GM12873 (cell line): ENCODE results near the gene YBX1.

Experiments used
- CTCF ChIP-seq: IDR thresholded peaks from 2 replicates; pipeline ENCODE4 v1.5.1; 2012; ENCODE audit warnings: low read depth, mild to moderate bottlenecking, moderate library complexity, low read length, control low read depth; ENCODE audit not compliant: insufficient read depth; ENCODE audit errors: missing control alignments

The YBX1 gene

GRCh38 chr1:42681741-42682483, at the start of gene YBX1:
YBX1 (plus strand) TSS chr1:42682418; CDS start chr1:42682566, 148 bp downstream.
- TF ChIP-seq CTCF: no peak

GRCh38 chr1:42639116-42639515, 43.1 kb upstream of the YBX1 start:
- TF ChIP-seq CTCF: no peak

- no peak for TF ChIP-seq CTCF
These were observed 36.2 kb upstream of the YBX1 start for GRCh38 chr1:42646056-42646455.

DNA sequence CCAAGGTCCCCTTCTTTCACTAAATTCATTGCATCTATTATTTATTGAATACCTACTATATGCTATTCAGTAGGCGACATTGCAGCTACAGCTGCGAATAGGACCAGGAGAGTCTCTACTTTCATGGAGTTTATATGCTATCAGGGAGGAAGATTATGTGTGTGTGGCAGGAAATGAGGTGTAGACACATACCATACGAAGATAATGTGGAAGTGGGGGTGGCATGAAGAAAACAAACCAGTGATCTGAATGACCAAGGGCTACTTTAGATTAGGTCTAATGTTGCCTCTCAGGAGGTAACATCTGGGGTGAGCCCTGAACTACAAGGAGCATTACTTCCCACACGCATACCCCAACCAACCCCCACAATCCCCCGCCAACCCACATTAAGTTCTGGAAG, 25.0 kb upstream of the YBX1 start:
- TF ChIP-seq CTCF: no peak

GRCh38 chr1:42657981-42658876, 24.0 kb upstream of the YBX1 start, which contains the start of gene PPIH:
PPIH (plus strand) TSS chr1:42658423; CDS start chr1:42658447, 24 bp downstream.
- peak; percentile 32 for TF ChIP-seq CTCF

GRCh38 chr1:42658877-42659337, 23.3 kb upstream of the YBX1 start:
- no peak for TF ChIP-seq CTCF

DNA sequence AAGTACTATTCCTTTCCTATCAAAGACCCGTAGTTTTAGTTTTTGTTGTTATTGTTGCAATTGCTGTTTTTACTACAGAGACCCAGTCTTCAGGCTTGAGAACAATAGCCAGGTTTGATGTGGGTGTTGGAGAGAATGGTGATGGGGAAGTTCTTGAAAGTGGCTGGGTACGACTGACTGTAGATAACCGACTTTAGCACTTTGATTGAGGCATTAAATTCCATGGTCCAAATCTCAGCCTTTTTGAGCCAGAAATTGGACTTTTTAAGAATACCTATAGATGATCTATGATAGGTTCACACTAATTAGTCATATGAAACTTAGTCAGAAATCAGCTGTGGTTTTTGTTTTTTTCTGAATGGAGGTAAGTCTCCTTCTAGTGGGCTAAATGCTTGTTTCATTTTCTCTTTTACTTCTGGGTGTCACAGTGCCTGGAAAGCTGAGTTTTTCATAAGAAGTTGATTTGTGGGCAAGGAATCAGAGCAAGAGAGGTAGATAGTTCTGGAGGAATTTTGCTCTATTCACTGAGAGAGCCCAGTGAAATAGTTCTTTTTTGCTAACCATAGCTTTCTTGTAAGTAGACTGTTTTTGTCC, 21.2 kb upstream of the YBX1 start:
- no peak for TF ChIP-seq CTCF
